Hematopoietic multipotent progenitor cell treated with erythropoietin and hydrocortisone succinate and interleukin-3 and kit ligand, for 4 days (in vitro differentiated cells): ENCODE data around the gene MAP3K20.
"Not testable (repeated sequence)": the region's sequence is repeated elsewhere in the genome, so short reads cannot be mapped to it uniquely, and the experiment has no call there.

ENCODE experiments used
- DNase-seq: peaks from one replicate; pipeline ENCODE4 v3.0.0-alpha.2; 2015

The MAP3K20 gene

DNA sequence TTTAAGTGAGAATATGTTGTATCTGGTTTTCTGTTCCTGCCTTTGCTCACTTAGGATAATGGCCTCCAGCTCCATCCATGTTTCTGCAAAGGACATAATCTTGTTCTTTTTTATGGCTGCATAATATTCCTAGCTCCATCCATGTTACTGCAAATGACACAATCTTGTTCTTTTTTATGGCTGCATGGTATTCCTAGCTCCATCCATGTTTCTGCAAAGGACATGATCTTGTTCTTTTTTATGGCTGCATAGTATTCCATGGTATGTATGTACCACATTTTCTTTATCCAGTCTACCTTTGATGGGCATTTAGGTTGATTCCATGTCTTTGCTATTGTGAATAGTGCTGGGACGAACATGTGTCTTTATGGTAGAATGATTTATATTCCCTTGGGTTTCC lies 87.7 kb downstream of the MAP3K20 start:
- DNase-seq: not testable (repeated sequence)

GRCh38 chr2:173164396-173164795 lies 88.8 kb downstream of the MAP3K20 start:
- DNase-seq: no peak

DNA sequence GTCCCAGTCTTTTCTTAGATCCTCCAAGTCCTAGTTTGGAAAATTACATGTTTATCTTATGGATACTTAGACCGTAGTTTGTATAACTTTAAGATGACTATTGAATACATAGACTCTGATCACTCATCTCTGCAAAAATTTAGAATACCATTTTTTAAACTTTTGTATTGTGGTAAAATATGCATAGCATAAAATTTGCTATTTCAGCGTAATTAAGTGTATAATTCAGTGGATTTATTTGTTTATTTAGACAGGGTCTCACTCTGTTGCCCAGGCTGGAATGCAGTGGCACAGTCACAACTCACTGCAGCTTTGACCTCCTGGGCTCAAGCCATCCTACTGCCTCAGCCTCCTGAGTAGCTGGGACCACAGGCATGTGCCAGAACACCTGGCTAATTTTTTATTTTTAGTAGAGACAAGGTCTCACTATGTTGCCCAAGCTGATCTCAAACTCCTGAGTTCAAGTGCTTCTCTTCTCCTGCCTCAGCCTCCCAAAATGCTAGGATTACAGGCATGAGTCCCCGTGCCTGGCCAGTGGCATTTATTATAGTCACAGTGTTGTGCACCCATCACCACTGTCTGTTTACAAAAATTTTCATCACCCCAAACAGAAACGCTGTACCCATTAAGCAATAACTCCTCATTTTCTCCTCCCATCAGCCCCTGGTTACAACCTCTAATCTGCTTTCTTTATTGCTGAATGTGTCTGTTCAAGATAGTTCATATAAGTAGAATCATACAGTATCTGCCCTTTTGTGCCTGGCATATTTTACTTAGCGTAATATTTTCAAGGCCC lies 90.0 kb downstream of the MAP3K20 start:
- no peak for DNase-seq

GRCh38 chr2:173171321-173171720 lies 95.7 kb downstream of the MAP3K20 start:
- no peak for DNase-seq

GRCh38 chr2:173171924-173172643 lies 96.4 kb downstream of the MAP3K20 start:
- DNase-seq: no peak

DNA sequence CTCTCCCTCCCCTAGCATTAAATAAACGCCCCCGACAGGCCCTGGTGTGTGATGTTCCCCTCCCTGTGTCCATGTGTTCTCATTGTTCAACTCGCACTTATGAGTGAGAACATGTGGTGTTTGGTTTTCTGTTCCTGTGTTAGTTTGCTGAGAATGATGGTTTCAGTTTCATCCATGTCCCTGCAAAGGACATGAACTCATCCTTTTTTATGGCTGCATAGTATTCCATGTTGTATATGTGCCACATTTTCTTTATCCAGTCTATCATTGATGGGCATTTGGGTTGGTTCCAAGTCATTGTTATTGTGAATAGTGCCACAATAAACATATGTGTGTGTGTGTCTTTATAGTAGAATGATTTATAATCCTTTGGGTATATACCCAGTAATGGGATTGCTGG lies 98.7 kb downstream of the MAP3K20 start:
- DNase-seq: not testable (repeated sequence)

- no peak for DNase-seq
Measured at GRCh38 chr2:173175222-173175621, 99.6 kb downstream of the MAP3K20 start.

DNA sequence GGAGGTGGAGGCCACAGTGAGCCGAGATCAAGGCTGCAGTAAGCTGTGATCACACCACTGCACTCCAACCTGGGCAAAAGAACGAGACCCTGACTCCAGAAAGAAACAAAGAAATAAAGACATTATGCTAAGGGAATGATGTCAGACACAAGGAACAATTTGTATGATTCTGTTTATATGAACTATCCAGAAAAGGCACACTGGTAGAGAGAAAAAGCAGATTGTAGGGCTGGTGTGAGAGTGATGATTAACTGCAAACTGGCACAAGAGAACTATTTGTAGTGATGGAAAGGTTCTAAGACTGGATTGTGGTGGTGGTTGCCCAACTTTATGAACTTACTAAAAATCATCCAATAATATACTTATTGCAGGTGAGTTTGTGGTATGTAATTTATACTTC lies 106.3 kb downstream of the MAP3K20 start:
- DNase-seq: no peak

DNA sequence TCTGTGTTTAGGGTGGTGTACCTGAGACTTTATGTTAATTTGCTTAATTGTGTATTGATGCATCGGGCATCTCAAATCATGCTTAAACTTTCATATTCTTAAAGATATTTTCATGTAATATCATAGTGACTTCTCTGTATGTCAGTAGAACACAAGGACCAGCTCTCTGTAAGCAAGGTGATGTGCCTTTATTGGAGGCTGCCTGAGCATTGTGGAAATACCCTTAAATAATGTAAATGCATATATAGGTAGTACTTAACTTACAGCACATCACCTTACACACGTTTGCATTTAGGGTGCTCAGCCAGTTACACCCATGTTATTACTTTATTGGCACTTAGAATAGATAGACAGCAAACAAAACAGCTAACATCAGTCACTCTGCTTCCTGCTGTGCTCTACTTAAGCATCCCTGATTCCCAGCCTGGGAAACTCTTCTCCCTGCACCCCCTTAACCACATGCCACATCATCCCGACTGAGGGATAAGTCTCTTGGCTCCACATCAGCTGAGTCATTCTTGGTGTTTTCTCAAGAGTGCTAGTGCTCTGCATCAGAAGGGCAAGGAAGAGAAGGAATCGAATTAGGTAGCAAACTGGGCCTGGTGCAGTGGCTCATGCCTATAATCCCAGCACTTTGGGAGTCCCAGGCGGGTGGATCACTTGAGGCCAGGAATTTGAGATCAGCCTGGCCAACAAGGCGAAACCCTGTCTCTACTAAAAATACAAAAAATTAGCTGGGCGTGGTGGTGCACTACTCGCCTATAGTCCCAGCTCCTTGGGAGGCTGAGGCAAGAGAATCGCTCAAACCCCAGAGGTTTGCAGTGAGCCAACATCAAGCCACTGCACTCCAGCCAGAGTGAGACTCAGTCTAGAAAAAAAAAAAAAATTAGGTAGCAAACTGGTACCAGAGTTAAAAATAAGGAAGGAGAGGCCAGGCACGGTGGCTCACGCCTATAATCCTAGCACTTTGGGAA lies 108.7 kb downstream of the MAP3K20 start:
- DNase-seq: no peak

DNA sequence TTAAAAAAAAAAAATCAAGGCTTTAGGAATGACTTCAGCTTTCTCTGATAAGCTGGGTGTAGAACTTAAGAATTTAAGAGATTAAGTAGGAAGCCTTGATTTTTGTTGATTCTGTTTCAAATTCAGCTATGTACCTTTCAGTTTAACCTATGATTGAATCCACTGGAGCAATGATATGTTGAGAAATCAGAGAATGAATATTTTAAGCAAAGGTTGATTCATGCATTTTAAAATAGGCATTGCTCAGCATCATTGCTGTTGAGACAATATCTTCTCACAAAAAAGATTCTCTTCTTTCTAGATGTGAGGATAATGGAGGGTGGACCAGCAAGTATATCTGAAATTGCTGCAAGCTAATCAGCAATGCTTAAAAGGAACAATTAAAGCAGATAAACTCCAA lies 109.8 kb downstream of the MAP3K20 start:
- no peak for DNase-seq

DNA sequence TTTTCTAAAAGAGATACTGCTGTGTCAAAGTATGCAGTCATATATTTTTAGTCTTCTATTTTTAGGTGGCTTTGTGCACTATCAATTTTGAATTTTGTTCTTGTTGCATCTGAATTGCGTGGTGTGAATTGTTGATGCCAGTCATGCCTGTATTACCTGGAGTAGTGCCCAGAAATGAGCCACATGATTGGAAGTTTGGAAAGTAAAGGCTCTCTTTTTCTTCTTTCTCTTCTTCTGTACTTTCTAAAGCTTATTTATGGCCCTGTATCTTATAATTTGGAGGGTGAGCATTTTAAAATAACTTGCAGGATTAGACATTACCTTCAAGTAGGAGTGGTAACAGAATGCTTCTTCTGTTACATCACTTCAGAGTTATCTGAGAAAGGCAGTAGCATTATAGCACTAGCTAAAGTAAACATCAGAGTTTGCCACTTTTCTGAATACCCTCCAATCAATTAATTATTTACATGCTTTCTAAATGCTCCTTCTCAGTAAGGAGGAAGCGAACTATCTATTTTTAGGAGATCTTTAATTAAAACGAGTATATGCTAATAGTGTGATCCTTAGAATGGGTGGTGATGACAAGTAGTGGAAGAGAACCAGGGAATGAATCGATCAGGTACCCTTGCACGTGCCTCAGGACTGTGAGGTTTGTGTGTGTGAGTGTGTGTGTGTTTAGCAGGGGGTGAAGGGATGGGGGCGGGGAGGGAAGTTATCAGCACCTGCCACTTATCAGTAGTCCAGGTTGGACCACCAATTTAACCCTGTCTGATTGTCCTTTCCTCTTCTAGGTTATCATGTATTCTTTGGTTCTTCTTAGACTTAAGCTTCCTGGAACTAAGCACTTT lies 112.5 kb downstream of the MAP3K20 start:
- DNase-seq: peak; percentile 15

- DNase-seq: no peak
Measured at GRCh38 chr2:173191601-173192000, 116.0 kb downstream of the MAP3K20 start.

DNA sequence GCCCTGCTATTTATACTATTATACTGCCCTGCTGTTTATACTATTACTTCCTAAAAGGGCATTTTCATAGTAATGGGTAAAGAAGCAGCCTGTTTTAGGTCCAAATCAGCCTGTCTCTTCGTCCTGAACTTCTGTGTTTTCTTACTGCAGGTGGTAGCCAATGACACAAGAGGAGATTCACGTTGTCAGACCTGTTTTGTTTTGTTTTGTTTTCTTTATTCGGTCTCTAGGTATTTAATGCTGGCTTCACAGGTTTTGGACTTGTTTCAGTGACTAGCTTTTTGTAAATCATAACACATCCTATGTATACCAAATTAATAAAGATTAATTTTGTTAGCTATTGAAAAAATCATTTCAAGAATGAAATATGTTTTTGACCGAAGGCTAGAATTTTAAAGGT lies 116.4 kb downstream of the MAP3K20 start:
- DNase-seq: no peak

GRCh38 chr2:173193925-173194324 lies 118.3 kb downstream of the MAP3K20 start:
- no peak for DNase-seq

DNA sequence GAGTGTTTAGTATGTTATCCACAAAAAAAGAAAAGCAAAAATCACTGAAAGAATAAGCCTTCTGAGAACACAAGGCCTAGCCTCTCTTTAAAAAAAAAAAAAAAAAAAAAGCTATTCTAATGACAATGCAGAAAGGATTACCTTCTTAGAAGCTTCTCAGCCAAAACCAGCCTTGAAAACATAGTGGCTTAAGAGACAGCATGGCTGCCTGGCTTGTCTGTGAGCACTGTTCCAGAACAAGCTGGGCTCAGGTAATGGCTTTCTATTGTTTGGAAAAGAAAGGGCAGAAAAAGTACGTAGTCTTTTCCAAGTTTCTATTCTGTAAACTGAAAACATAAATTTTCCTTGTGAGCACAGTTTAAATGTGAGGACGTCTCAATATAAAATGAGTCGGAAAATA lies 119.5 kb downstream of the MAP3K20 start:
- no peak for DNase-seq

DNA sequence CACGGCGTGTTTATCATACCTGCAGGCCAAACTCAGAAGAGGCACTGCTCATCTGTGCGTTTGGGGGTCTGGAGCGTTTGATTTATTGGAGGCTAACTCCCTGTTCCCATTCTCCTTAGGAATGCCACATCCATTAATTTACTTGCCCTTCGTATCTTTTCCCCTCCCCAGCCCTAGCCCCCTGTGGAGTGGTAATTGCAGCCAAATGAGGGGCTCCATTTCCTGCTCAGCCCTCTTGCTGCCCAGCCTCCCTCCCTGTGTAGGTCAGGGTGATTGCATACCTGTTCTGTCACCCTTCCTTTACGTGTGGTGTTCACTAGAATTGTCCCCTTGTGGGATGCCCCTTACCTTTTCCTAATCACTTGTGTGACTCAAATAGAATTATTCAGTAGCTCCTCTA lies 120.4 kb downstream of the MAP3K20 start:
- no peak for DNase-seq

DNA sequence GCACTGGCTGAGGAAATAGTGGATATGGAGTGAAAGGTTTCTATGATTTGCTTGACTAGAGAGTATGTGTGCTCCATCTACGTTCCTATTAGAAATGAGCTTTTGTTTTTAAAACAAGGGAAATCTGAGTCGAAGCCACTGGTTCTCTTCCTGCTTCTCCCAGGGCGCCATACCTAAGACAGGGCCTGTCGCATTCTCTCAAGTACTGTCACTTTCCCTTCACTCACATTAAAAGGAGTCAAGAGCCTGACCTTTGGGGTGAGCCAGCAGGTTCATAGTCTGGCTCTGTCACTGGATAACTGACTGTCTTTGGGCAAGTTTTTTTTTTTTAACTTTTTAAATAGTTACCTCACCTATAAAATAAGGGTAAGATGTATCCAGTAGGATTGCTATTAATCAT lies 121.0 kb downstream of the MAP3K20 start:
- no peak for DNase-seq

GRCh38 chr2:173198327-173198726 lies 122.7 kb downstream of the MAP3K20 start:
- no peak for DNase-seq

GRCh38 chr2:173199294-173199693 lies 123.6 kb downstream of the MAP3K20 start:
- no peak for DNase-seq

DNA sequence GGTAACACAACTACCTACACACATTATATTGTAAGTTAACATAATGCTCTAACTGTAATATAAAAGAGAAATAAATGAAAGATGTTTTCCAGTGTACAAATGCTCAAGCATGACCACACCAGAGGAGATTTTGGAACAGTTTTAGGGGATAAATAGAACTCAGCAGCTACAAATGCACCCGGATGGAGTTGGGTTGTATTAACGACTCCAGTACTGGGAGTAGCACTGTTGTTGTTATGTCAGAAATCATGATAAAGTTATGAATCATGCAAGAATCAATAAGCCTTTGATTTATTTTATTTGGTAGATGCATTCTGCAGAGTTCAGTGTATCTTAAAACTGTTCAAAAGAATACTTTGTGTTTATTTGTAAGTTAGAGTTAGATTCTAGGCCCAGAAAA lies 126.9 kb downstream of the MAP3K20 start:
- no peak for DNase-seq

DNA sequence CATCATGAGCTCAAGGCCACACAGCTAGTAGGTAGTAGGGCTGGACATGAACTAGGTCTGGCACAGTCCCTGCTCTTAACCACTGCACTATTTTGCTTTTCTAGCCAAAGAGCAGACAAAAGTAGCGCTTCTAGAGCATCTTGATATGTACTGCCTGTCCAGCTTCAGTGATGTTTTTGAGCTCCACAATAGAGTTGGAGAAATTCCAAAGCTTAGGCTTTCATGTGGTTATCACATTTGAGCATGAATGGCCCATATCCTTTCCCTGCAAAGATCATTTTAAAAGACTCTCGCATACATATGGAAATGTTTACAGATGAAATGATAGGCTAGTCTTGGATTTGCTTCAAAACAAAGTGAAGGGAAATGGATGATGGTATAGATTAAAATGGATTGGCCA lies 128.7 kb downstream of the MAP3K20 start:
- no peak for DNase-seq

DNA sequence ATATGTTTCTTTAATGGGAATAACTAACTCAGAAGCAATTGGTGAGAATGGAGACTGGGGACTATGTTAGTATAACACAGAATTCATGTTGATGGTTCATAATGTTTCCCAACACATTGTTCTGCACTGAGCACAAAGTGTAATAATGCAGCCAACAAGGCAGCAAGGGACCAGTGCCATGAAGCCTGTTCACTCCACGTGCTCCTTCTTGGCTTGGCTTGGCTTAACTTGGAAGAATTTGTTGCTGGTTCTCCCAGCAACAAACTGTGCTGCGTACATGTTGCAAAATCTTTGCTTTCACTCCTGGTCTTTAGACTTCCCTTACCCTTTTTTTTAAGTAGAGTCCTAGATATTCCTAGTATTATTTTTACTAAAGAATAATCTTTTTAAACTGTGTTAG lies 129.7 kb downstream of the MAP3K20 start:
- DNase-seq: no peak
